ENCODE results near the gene TGM2. TPM values are rescaled to one million over a fixed set of nuclear protein-coding genes. Genes with fewer than 3 reads are reported as not detected.

Gene TGM2
- total RNA-seq, 2 experiments from 2014 or later, result not detected

GRCh38 chr20:38092260-38092857 is 72.7 kb downstream of the TGM2 start:
- CTCF ChIA-PET, result interaction anchor here (0.7 to 1.8 kb wide), 2 partner anchors 129 to 132 kb away, joined by 3 to 6 read pairs; no protein-coding TSS in a partner anchor

DNA sequence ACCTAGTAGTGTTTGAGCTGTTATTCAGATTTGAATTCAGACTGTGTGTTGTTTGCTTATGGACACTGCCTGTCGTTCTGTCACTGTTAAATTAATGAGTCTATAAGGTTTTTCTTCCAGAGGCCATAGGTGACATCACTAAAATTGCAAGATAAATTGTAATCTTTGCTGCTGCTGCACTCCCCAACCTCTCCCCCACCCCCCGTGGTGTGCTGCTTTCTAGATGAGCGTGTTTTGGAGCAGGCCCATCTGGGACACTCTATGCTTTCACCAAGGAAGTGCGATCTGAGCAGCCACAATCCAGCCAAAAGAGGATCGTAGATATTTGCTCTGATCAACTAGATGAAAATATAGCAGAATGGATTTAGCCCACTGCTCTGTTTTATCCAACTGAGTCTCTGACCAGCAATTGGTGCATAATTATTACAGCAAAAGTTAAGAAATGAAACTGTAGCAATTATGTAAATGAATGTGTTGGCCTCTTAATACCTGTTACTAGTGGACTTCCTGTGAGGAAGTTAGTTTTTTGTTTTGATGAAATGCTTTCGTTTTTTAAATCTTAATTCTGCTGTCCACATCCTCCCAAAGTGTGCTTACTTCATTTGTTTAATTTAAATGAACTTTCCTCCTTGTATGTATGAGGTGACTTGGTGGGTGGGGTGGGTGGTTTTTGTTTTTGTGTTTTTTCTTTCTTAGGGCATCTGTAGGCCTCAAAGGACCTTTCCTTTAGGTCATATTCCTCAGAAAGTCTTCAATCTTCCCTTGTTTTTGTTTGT is 73.4 kb downstream of the TGM2 start:
- Mint-ChIP-seq H3K4me3 (no peak overlapping the region), H3K4me1 (ENCODE audit: low read depth) (peaks cover 25% of the 10 kb centered on the region), H3K36me3 (ENCODE audit: low read depth) (peaks cover 15% of the 10 kb centered on the region), H3K27ac (peak overlapping the region; percentile 78), H3K9me3 (no peaks in the 10 kb centered on the region), H3K27me3 (no peaks in the 10 kb centered on the region)
- DNase-seq (no peak), ATAC-seq (no peak)
- ChIA-PET CTCF (interaction anchor here (0.7 to 1.4 kb wide), 3 partner anchors 18 to 132 kb away, joined by 3 to 5 read pairs (median 4); no protein-coding TSS in a partner anchor), POLR2A (interaction anchor here (0.8 to 1.3 kb wide), 2 partner anchors 8 to 58 kb away, joined by 3 read pairs; partner anchors contain the start of genes RPRD1B and TTI1)
- TF ChIP-seq, protein P1, sequence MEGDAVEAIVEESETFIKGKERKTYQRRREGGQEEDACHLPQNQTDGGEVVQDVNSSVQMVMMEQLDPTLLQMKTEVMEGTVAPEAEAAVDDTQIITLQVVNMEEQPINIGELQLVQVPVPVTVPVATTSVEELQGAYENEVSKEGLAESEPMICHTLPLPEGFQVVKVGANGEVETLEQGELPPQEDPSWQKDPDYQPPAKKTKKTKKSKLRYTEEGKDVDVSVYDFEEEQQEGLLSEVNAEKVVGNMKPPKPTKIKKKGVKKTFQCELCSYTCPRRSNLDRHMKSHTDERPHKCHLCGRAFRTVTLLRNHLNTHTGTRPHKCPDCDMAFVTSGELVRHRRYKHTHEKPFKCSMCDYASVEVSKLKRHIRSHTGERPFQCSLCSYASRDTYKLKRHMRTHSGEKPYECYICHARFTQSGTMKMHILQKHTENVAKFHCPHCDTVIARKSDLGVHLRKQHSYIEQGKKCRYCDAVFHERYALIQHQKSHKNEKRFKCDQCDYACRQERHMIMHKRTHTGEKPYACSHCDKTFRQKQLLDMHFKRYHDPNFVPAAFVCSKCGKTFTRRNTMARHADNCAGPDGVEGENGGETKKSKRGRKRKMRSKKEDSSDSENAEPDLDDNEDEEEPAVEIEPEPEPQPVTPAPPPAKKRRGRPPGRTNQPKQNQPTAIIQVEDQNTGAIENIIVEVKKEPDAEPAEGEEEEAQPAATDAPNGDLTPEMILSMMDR (IDR thresholded peaks at IDR 0.05), result no peak
- intact Hi-C loops (cut with micrococcal nuclease), result no loop called here

More at GRCh38 chr20:38092260-38092857, 72.7 kb downstream of the TGM2 start:
- peaks cover 25% of the 10 kb centered on the region for H3K4me1 Mint-ChIP-seq (ENCODE audit: low read depth)
- H3K27ac Mint-ChIP-seq, result peak overlapping the region; percentile 15
- POLR2A ChIA-PET, result interaction anchor here (0.8 to 1.3 kb wide), 2 partner anchors 8 to 59 kb away, joined by 3 read pairs; partner anchors contain the start of genes RPRD1B and TTI1
- intact Hi-C loops (cut with micrococcal nuclease), result no loop called here
- no peaks in the 10 kb centered on the region for H3K9me3 Mint-ChIP-seq
- no peak overlapping the region for H3K4me3 Mint-ChIP-seq
- ATAC-seq (no peak), DNase-seq (no peak)
- TF ChIP-seq, protein P1 (IDR thresholded peaks at IDR 0.05), result no peak
- H3K36me3 Mint-ChIP-seq (ENCODE audit: low read depth), result peaks cover 11% of the 10 kb centered on the region
- no peaks in the 10 kb centered on the region for H3K27me3 Mint-ChIP-seq

DNA sequence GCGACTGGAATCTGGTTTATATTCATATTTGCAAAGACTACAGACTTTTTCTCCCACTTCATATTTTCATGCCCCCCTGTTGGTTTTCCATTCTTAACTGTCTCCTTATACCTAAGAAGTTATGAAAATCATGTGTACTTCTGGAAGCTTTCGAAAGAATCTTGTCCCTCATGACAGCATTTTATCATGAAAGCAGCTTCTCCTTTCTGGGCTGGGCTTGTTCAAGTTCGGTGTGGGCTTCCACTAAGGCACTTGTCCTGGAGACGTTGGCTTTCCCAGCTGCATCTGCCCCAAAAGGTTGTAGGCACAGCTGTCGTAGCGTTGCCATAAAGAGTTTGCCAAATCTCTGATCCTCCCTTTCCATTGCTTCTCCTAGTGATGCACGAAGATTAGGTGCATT is 75.0 kb downstream of the TGM2 start:
- Mint-ChIP-seq H3K9me3 (no peaks in the 10 kb centered on the region), H3K36me3 (ENCODE audit: low read depth) (peaks cover 17% of the 10 kb centered on the region), H3K27me3 (no peaks in the 10 kb centered on the region), H3K4me3 (no peak overlapping the region), H3K27ac (no peak overlapping the region), H3K4me1 (ENCODE audit: low read depth) (peaks cover 25% of the 10 kb centered on the region)
- DNase-seq (no peak), ATAC-seq (no peak)
- CTCF ChIA-PET, result interaction anchor here (1.2 to 2.0 kb wide), 3 partner anchors 12 to 131 kb away, joined by 4 to 5 read pairs (median 5); no protein-coding TSS in a partner anchor
- intact Hi-C loops (cut with micrococcal nuclease), result no loop called here
- POLR2A ChIA-PET, result interaction anchor here (1.0 kb wide), 1 partner anchor 47 kb away, joined by 3 read pairs; no protein-coding TSS in a partner anchor
- TF ChIP-seq, protein P1 (IDR thresholded peaks at IDR 0.05), result no peak

DNA sequence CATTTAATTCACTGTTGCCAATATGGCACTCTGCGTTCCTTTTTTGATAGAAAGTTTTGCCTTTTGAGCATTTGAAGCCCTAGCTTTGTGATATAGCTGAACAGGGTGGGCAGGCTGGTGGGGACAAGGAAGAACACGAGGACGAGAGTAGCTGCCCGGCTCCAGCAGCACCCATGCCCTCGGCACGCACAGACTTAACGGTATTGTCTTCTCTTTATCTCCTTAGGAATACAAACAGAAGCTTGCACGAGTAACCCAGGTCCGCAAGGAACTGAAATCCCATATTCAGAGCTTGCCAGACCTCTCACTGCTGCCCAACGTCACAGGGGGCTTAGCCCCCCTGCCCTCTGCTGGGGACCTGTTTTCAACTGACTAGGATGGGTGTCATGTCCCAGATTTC is 75.6 kb downstream of the TGM2 start:
- Mint-ChIP-seq H3K36me3 (ENCODE audit: low read depth) (peaks cover 17% of the 10 kb centered on the region), H3K27ac (no peak overlapping the region), H3K27me3 (no peaks in the 10 kb centered on the region), H3K4me3 (no peak overlapping the region), H3K4me1 (ENCODE audit: low read depth) (peaks cover 22% of the 10 kb centered on the region), H3K9me3 (no peaks in the 10 kb centered on the region)
- TF ChIP-seq, protein P1 (IDR thresholded peaks at IDR 0.05), result no peak
- intact Hi-C loops (cut with micrococcal nuclease), result no loop called here
- POLR2A ChIA-PET, result interaction anchor here (0.5 to 1.0 kb wide), 2 partner anchors 46 to 263 kb away, joined by 3 read pairs; no protein-coding TSS in a partner anchor
- no peak for DNase-seq
- no peak for ATAC-seq
- CTCF ChIA-PET, result interaction anchor here (0.7 to 3.1 kb wide), 3 partner anchors 12 to 78 kb away, joined by 3 to 13 read pairs (median 5); no protein-coding TSS in a partner anchor
